Skeletal muscle satellite cell (primary cell): ENCODE measurements around the gene OXNAD1.
"Not testable (repeated sequence)": the region's sequence is repeated elsewhere in the genome, so short reads cannot be mapped to it uniquely, and the experiment has no call there.

ENCODE experiments used
- H3K27me3 ChIP-seq: 2 replicates; pipeline ENCODE4 v1.7.0; 2013; ENCODE audit warnings: low read length; ENCODE audit not compliant: control insufficient read depth, insufficient read depth
- H3K36me3 ChIP-seq: 2 replicates; pipeline ENCODE4 v1.7.0; 2013; ENCODE audit warnings: mild to moderate bottlenecking, control low read depth, low read length; ENCODE audit not compliant: insufficient read depth
- H3K4me1 ChIP-seq: 2 replicates; pipeline ENCODE4 v1.7.0; 2013; ENCODE audit warnings: low read length; ENCODE audit not compliant: control insufficient read depth, insufficient read depth
- H3K4me2 ChIP-seq: 2 replicates; pipeline ENCODE4 v1.7.0; 2013; ENCODE audit warnings: mild to moderate bottlenecking, low read length
- H3K4me3 ChIP-seq: 2 replicates; pipeline ENCODE4 v1.7.0; 2013; ENCODE audit warnings: low read length
- H3K9ac ChIP-seq: 2 replicates; pipeline ENCODE4 v1.7.0; 2013; ENCODE audit warnings: mild to moderate bottlenecking, low read depth, low read length, moderate library complexity
- H3K9me3 ChIP-seq: replicated peaks from 2 replicates; pipeline ENCODE4 v1.7.0; 2013; ENCODE audit warnings: mild to moderate bottlenecking, control low read depth, low read length

Gene OXNAD1

GRCh38 chr3:16309558-16309957, 44.5 kb downstream of the OXNAD1 start:
- Histone ChIP-seq H3K9ac (no peak overlapping the region), H3K4me1 (peaks cover 9% of the 10 kb centered on the region), H3K36me3 (peaks cover 4% of the 10 kb centered on the region), H3K4me2 (no peak overlapping the region), H3K9me3 (no peaks in the 10 kb centered on the region), H3K4me3 (no peak overlapping the region), H3K27me3 (no peaks in the 10 kb centered on the region)

DNA sequence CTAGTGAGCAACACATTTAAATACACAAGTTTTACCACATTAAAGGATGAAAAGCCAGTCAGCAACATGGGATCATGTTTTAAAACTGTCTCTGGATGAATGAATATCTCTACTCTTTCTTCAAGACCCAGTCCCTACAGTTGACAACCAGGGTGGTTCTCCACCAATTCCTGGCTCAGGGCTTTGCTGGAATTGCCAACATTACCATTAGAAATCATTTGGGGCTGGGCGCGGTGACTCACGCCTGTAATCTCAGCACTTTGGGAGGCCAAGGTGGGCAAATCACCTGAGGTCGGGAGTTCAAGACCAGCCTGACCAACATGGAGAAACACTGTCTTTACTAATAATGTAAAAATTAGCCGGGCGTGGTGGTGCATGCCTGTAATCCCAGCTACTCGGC, 45.5 kb downstream of the OXNAD1 start:
- H3K27me3 ChIP-seq, H3K36me3 ChIP-seq, H3K4me1 ChIP-seq, H3K4me3 ChIP-seq, H3K9ac ChIP-seq, H3K4me2 ChIP-seq, H3K9me3 ChIP-seq: not testable (repeated sequence)

DNA sequence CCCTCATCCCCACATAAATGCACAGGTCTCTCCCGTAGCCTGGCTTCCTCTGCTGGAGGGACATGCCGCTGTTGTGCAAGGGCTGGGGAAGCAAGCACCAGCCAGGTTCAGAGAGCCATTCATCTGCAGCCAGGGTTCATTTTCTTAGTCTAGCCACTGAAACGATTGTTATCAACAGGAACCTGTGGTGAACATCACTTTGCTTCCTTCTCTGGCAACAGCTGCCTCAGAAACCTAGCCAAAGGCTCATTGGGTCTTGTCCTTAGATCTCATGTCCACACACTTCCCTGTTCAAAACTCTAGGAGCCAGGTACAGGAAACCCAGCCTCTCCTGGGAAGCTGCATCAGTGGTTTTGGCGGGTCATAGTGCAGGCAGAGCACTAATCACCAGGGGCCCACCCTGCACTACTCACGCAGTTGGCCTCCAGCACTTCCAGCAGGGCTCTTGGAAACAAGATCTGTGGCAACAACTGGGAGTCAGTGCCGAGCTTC, 47.0 kb downstream of the OXNAD1 start:
- peaks cover 19% of the 10 kb centered on the region for H3K36me3 ChIP-seq
- H3K4me3 ChIP-seq = no peak overlapping the region
- H3K4me1 ChIP-seq = peaks cover 9% of the 10 kb centered on the region
- H3K9me3 ChIP-seq = no peaks in the 10 kb centered on the region
- no peak overlapping the region for H3K4me2 ChIP-seq
- H3K27me3 ChIP-seq = no peaks in the 10 kb centered on the region
- H3K9ac ChIP-seq = no peak overlapping the region

DNA sequence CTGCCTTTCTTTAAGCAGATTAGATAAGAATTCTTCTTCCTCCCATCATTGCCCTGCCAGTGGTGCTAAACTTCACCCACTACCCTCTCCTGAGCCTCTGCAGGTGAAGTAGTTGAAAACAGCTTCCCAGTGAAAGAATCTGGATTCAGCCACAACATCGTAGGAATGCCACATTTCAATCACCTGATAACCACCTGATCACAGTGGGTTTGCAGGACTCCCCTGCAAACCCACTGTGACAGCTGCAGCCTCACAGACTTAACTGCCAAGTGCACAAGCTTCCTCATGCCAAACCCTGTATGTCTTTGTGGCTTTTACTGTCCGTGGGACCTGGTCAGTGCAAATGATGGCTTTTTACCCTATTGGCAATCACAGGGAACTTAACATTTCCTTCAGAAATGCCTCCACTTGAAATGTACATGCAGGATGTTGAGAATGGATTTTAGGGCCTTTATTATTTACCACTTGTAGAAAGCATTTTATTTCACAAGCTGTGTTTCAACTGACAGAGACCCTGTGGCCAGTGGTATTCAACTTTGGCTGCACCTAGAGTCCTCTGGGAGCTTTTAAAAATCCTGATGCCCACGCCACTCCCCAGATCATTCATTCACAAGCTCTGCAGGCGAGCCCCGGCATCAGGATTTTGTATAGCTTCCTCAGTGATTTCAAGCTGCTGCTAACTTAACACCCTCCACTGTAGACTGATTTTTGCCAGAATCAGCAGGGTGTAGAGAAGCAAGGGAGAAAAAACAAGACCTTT, 49.1 kb downstream of the OXNAD1 start:
- H3K36me3 ChIP-seq = peaks cover 24% of the 10 kb centered on the region
- no peaks in the 10 kb centered on the region for H3K9me3 ChIP-seq
- no peak overlapping the region for H3K9ac ChIP-seq
- H3K4me3 ChIP-seq = no peak overlapping the region
- H3K4me1 ChIP-seq = peaks cover 9% of the 10 kb centered on the region
- no peaks in the 10 kb centered on the region for H3K27me3 ChIP-seq
- no peak overlapping the region for H3K4me2 ChIP-seq

DNA sequence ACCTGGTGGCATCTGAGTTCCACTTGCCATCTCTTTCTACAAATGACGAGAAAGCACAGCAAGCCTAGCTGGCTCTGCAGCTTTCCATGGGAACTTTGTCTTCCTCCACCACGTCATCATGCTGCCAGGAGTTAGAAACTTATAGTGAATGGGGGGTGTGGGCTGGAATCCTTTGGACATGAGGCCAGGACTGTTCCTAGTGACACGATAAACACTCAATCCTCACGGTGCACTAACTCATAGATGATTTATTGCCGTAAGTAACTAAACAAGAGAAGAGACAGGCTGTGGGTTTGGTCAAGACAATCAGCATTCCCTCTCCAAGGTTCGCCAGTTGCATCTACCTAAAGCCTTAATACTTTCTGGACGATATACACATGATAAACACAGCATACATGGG, 50.6 kb downstream of the OXNAD1 start:
- H3K4me1 ChIP-seq = peaks cover 9% of the 10 kb centered on the region
- H3K9me3 ChIP-seq = no peaks in the 10 kb centered on the region
- H3K4me3 ChIP-seq = no peak overlapping the region
- H3K9ac ChIP-seq = no peak overlapping the region
- H3K36me3 ChIP-seq = peaks cover 38% of the 10 kb centered on the region
- no peak overlapping the region for H3K4me2 ChIP-seq
- H3K27me3 ChIP-seq = no peaks in the 10 kb centered on the region

GRCh38 chr3:16316396-16316795, 51.4 kb downstream of the OXNAD1 start:
- no peaks in the 10 kb centered on the region for H3K9me3 ChIP-seq
- H3K36me3 ChIP-seq = peaks cover 46% of the 10 kb centered on the region
- H3K4me3 ChIP-seq = no peak overlapping the region
- H3K4me2 ChIP-seq = no peak overlapping the region
- H3K27me3 ChIP-seq = no peaks in the 10 kb centered on the region
- H3K4me1 ChIP-seq = peaks cover 9% of the 10 kb centered on the region
- no peak overlapping the region for H3K9ac ChIP-seq

GRCh38 chr3:16316847-16317560, 52.0 kb downstream of the OXNAD1 start:
- peaks cover 6% of the 10 kb centered on the region for H3K4me1 ChIP-seq
- no peak overlapping the region for H3K4me2 ChIP-seq
- no peak overlapping the region for H3K9ac ChIP-seq
- H3K36me3 ChIP-seq = peaks cover 51% of the 10 kb centered on the region
- no peaks in the 10 kb centered on the region for H3K27me3 ChIP-seq
- H3K4me3 ChIP-seq = no peak overlapping the region
- no peaks in the 10 kb centered on the region for H3K9me3 ChIP-seq

GRCh38 chr3:16317561-16317945, 52.5 kb downstream of the OXNAD1 start:
- Histone ChIP-seq H3K4me3 (no peak overlapping the region), H3K9me3 (no peaks in the 10 kb centered on the region), H3K27me3 (no peaks in the 10 kb centered on the region), H3K4me2 (no peak overlapping the region), H3K36me3 (peaks cover 57% of the 10 kb centered on the region), H3K9ac (no peak overlapping the region), H3K4me1 (peaks cover under 1% of the 10 kb centered on the region)

GRCh38 chr3:16318176-16318575, 53.2 kb downstream of the OXNAD1 start:
- Histone ChIP-seq H3K9ac (no peak overlapping the region), H3K4me3 (no peak overlapping the region), H3K4me2 (no peak overlapping the region), H3K27me3 (no peaks in the 10 kb centered on the region), H3K9me3 (no peaks in the 10 kb centered on the region), H3K36me3 (peaks cover 63% of the 10 kb centered on the region), H3K4me1 (no peaks in the 10 kb centered on the region)

DNA sequence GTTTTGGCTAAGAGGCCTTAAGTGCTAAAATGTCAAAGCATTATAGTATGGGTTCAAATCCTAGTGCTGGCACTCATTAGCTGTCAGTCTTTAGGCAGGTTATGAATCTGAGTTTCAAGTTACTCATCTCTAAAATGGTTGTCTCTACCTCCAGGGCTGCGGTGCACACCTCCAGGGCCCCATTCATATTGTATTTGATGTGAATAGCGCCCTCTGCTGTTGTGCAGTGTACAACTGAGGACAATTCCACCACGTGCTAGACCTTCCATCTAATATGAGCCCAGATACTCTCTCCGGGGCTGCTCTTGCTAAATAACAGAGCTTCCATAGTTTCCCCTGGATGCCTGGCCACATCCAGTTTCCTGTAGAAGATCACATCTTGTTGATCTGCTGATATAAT, 54.3 kb downstream of the OXNAD1 start:
- H3K9ac ChIP-seq = no peak overlapping the region
- H3K4me2 ChIP-seq = no peak overlapping the region
- H3K4me3 ChIP-seq = no peak overlapping the region
- no peaks in the 10 kb centered on the region for H3K27me3 ChIP-seq
- no peaks in the 10 kb centered on the region for H3K4me1 ChIP-seq
- peaks cover 65% of the 10 kb centered on the region for H3K36me3 ChIP-seq
- H3K9me3 ChIP-seq = no peaks in the 10 kb centered on the region

DNA sequence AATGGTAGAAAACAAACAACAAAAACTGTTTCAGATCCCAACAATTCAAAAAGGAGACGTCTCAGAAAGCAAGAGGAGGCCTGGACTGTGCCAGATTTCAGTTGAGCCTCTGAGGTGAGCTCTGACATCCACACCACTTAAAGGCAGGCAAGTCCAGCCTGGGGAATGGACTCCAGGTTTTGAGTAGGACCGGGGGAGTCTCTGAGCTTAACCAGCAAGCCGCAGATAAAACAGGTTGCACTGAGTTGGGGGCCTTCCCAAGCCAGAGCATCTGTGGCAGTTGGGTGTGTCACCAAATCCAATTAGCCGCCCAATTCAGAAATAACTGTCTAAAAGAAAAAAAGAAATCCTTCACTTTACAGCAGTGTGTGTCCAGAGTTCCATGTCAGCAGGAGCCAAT, 54.7 kb downstream of the OXNAD1 start:
- Histone ChIP-seq H3K4me2 (no peak overlapping the region), H3K9me3 (no peaks in the 10 kb centered on the region), H3K4me3 (no peak overlapping the region), H3K36me3 (peaks cover 65% of the 10 kb centered on the region), H3K27me3 (no peaks in the 10 kb centered on the region), H3K4me1 (no peaks in the 10 kb centered on the region), H3K9ac (no peak overlapping the region)

GRCh38 chr3:16320711-16321110, 55.7 kb downstream of the OXNAD1 start:
- Histone ChIP-seq H3K9me3 (no peaks in the 10 kb centered on the region), H3K9ac (no peak overlapping the region), H3K4me1 (no peaks in the 10 kb centered on the region), H3K27me3 (no peaks in the 10 kb centered on the region), H3K4me2 (no peak overlapping the region), H3K4me3 (no peak overlapping the region), H3K36me3 (peaks cover 68% of the 10 kb centered on the region)
